Stimulated activated CD4-positive, alpha-beta T cell treated with anti-CD3 and anti-CD28 coated beads, Interleukin-2, amount 100 ng/mL, for 4 hours (primary cell): Measurements from ENCODE around the gene ZC3H12A.
"Not testable (repeated sequence)": the region's sequence is repeated elsewhere in the genome, so short reads cannot be mapped to it uniquely, and the experiment has no call there.

Source experiments
- DNase-seq: peaks from one replicate; pipeline ENCODE4 v3.0.0-alpha.2; 2020; ENCODE audit warnings: low read depth

Gene ZC3H12A

DNA sequence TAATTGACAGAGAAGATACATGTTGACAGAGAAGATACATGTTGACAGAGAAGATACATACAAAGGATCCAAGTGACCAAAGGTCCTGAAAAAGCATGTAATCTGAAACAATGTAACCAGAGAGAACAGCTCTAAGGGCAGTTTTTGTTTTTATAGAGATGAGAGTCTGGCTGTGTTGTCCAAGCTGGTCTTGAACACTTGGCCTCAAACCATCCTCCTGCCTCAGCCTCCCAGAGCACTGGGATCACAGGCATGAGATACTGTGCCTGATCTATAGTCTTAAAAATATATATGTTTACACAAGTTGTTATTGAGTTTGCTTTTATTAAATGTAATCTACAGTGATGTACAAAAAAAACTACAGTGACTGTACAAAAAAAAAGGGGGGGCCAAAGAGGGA lies 27.7 kb downstream of the ZC3H12A start:
- DNase-seq = no peak

- DNase-seq = not testable (repeated sequence)
These were observed 28.4 kb downstream of the ZC3H12A start for GRCh38 chr1:37502791-37503190.

GRCh38 chr1:37506740-37507139 lies 32.4 kb downstream of the ZC3H12A start:
- no peak for DNase-seq

GRCh38 chr1:37509181-37509580 lies 34.8 kb downstream of the ZC3H12A start:
- no peak for DNase-seq

- peak; percentile 75 for DNase-seq
These were observed 39.5 kb downstream of the ZC3H12A start for GRCh38 chr1:37513795-37514349.

GRCh38 chr1:37514350-37515184 lies 40.2 kb downstream of the ZC3H12A start, which contains the start of gene MEAF6:
MEAF6 (minus strand) TSS chr1:37514766; CDS start chr1:37514746, 20 bp downstream.
- DNase-seq = peak; percentile 69

- DNase-seq = no peak
These were observed 41.0 kb downstream of the ZC3H12A start for GRCh38 chr1:37515185-37516034.

DNA sequence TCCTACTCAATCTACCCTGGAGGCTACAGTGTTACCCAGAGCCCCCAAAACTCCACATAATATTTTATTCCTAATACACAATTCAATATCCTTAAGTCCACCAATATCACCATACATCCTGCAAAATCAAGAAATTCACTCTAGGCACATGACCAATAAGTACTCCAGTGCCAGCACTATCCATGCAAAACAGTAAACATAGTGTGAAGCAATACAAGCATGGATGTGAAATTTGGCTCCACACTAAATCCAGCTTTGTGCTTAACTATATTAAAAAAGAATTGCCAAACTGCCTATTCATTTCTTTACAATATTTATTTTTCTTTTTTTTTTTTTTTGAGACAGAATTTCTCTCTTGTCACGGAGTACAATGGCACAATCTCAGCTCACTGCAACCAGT lies 43.2 kb downstream of the ZC3H12A start:
- DNase-seq = no peak

DNA sequence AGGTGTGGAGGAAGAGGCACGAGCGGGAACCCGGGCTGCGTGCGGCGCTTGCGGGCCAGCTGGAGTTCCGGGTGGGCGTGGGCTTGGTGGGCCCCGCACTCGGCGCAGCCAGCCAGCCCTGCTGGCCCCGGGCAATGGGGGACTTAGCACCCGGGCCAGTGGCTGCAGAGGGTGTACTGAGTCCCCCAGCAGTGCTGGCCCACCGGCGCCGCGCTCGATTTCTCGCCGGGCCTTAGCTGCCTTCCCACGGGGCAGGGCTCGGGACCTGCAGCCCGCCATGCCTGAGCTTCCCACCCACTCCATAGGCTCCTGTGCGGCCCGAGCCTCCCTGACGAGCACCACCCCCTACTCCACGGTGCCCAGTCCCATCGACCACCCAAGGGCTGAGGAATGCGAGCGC lies 43.9 kb downstream of the ZC3H12A start:
- not testable (repeated sequence) for DNase-seq

DNA sequence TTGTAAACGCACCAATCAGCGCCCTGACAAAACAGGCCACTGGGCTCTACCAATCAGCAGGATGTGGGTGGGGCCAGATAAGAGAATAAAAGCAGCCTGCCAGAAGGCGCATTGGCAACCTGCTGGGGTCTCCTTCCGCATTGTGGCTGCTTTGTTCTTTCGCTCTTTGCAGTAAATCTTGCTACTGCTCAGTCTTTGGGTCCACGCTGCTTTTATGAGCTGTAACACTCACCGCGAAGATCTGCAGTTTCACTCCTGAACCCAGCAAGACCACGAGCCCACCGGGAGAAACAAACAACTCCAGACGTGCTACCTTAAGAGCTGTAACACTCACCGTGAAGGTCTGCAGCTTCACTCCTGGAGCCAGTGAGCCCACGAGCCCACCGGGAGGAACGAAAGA lies 44.5 kb downstream of the ZC3H12A start:
- DNase-seq = peak; percentile 29

DNA sequence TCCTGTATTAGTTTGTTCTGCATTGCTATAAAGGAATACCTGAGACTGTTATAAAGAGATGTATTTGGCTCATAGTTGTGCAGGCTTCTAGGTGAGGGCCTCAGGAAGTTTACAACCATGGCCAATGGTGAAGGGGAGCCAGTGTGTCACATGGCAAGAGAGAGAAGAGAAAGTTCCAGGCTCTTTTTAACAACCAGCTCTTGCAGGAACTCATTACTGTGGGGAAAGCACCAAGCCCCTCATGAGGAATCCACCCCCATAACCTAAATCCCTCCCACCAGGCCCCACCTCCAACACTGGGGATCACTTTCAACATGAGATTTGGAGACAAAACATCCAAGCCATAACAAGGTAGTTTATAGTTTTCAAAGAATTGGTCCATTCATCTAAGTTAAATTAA lies 45.2 kb downstream of the ZC3H12A start:
- no peak for DNase-seq

DNA sequence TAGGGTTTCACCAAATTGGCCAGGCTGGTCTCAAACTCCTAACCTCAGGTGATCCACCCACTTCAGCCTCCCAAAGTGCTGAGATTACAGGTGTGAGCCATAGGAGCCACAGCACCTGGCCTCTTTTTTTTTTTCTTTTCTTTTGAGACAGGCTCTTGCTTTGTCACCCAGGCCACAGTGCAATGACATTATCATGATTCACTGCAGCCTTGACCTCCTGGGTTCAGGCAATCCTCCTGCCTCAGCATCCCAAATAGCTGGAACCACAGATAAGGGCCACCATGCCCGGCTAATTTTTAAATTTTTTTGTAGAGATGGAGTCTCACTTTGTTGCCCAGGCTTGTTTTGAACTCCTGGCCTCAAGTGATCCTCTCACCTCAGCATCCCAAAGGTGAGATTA lies 55.5 kb downstream of the ZC3H12A start:
- not testable (repeated sequence) for DNase-seq

- DNase-seq = not testable (repeated sequence)
These were observed 58.2 kb downstream of the ZC3H12A start for GRCh38 chr1:37532418-37533156.

DNA sequence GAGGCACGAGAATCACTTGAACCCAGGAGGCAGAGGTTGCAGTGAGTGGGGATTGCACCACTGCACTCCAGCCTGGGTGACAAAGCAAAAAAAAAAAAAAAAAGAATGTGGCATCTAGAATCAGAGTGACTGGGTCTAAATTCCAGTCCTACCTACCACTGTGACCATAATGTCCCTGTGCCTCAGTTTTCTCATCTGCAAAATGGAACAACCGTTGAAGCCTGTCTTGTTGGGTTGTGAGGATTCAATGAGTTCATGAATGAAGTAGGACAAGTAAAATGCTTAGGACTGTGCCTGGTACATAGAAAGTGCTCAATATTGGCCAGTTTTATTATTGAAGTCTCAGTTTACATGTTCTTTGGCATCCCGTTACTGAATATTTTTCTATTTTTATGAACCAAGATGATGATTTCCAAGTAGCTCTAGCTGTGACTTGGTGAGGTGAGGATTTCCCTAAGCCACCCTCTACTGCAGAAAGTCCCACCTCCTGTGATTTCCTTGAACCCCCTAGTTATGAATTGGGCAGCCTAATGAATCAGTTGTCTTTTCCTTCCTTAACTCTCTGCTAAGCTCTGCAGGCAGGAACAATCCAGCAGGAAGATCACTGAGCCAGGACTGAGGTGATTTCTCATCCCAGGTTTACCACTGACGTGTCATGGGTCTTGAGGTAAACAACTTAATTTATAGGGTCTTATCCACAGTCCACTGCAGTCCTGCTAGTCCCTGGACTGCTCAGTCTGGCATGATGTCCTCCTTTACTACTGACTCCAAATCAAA lies 59.1 kb downstream of the ZC3H12A start:
- DNase-seq = no peak
